AG09309 (cell line): ENCODE measurements around the gene LMNTD1.
"Not testable (repeated sequence)": the region's sequence is repeated elsewhere in the genome, so short reads cannot be mapped to it uniquely, and the experiment has no call there.

Experiments
- DNase-seq: peaks from one replicate; pipeline ENCODE4 v3.0.0-alpha.2; 2010; ENCODE audit warnings: low read depth
- H3K4me3 ChIP-seq: 2 replicates; pipeline ENCODE4 v1.5.1; 2011; ENCODE audit warnings: mild to moderate bottlenecking, low read depth, low read length, moderate library complexity; ENCODE audit not compliant: control insufficient read depth
- TF ChIP-seq, protein P1 (sequence below): IDR thresholded peaks from 2 replicates; pipeline ENCODE4 v1.5.1; 2011; ENCODE audit warnings: mild to moderate bottlenecking, low read depth, low read length, inconsistent platforms; ENCODE audit not compliant: insufficient read depth, control insufficient read depth; ENCODE audit errors: missing control alignments

Gene LMNTD1

DNA sequence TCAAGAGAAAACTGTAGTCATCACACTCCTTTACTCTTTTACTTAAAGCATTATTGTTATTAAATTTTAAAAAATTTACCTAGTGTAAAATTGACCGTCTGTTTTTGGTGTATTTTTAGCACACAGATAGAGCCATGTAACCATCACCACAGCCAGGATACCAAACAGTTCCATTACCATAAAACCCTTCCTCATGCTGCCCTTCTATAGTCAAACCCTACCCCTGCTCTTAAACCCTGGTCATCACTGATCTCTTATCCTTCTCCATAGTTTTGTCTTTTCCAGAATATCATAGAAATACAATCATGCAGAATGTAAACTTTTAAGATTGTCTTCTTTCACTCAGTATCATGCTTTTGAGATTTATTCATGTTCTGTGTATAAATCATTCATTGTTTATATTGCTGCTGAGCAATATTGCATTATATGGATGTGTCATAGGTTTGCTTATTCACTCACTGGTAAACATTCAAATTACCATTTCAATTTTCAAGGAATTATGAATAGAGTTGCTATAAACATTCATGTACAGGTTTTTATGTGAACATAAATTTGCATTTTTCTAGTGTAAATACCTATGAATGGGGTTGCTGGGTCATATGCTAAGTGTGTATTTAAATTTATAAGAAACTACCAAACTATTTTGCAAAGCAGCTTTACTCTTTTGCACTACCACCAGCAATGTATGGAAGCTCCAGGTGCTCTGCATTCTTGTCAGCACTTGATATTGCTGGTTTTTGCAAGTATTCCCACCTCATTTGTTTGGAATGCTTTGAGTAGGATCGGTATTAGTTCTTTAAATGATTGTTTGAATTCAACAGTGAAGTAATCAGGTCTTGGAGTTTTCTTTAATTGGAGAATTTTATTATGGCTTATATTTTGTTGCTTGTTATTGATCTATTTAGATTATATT, 125.5 kb downstream of the LMNTD1 start:
- TF ChIP-seq, protein P1, sequence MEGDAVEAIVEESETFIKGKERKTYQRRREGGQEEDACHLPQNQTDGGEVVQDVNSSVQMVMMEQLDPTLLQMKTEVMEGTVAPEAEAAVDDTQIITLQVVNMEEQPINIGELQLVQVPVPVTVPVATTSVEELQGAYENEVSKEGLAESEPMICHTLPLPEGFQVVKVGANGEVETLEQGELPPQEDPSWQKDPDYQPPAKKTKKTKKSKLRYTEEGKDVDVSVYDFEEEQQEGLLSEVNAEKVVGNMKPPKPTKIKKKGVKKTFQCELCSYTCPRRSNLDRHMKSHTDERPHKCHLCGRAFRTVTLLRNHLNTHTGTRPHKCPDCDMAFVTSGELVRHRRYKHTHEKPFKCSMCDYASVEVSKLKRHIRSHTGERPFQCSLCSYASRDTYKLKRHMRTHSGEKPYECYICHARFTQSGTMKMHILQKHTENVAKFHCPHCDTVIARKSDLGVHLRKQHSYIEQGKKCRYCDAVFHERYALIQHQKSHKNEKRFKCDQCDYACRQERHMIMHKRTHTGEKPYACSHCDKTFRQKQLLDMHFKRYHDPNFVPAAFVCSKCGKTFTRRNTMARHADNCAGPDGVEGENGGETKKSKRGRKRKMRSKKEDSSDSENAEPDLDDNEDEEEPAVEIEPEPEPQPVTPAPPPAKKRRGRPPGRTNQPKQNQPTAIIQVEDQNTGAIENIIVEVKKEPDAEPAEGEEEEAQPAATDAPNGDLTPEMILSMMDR: no peak
- H3K4me3 ChIP-seq: no peak overlapping the region
- no peak for DNase-seq

DNA sequence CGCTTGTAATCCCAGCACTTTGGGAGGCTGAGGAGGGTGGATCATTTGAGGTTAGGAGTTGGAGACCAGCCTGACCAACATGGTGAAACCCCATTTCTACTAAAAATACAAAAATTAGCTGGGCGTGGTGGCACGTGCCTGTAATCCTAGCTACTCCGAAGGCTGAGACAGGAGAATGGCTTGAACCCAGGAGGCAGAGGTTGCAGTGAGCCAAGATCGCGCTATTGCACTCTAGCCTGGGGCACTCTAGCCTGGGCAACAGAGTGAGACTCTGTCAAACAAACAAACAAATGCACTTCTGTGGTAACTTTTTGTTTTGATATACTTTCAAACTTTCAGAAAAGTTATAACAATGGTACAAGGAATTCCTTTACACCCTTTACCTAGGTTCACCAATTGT, 126.3 kb downstream of the LMNTD1 start:
- DNase-seq, H3K4me3 ChIP-seq: not testable (repeated sequence)
